Measurements from ENCODE around the gene RENBP. TPM values are rescaled to one million over a fixed set of nuclear protein-coding genes. Genes with fewer than 3 reads are reported as not detected.

Gene RENBP
- total RNA-seq, 2 experiments from 2014 or later, result 6.8 to 7.5 TPM

- CTCF ChIA-PET, result interaction anchor here (0.7 to 11.0 kb wide), 13 partner anchors 11 to 220 kb away, joined by 3 to 190 read pairs (median 5); partner anchors contain the start of genes ARHGAP4, IDH3G, NAA10 and PLXNB3
- H3K4me3 Mint-ChIP-seq, result no peak overlapping the region
- H3K36me3 Mint-ChIP-seq, result peaks cover 14% of the 10 kb centered on the region
- peaks cover 35% of the 10 kb centered on the region for H3K4me1 Mint-ChIP-seq
- DNase-seq (peak; percentile 87), ATAC-seq (peak; percentile 84)
- H3K27ac Mint-ChIP-seq, result peak overlapping the region; percentile 72
- H3K27me3 Mint-ChIP-seq, result no peaks in the 10 kb centered on the region
- no peaks in the 10 kb centered on the region for H3K9me3 Mint-ChIP-seq (ENCODE audit: low read depth)
Observed at GRCh38 chrX:153947009-153947769, 2.7 kb upstream of the RENBP start.

- no peak for DNase-seq
- no peak for ATAC-seq
- CTCF ChIA-PET, result interaction anchor here (0.8 to 11.0 kb wide), 5 partner anchors 11 to 182 kb away, joined by 5 to 190 read pairs (median 52); partner anchors contain the start of genes ARHGAP4, NAA10 and PLXNB3
- peaks cover 32% of the 10 kb centered on the region for H3K4me1 Mint-ChIP-seq
- no peak overlapping the region for H3K27ac Mint-ChIP-seq
- peaks cover 12% of the 10 kb centered on the region for H3K36me3 Mint-ChIP-seq
- no peaks in the 10 kb centered on the region for H3K9me3 Mint-ChIP-seq (ENCODE audit: low read depth)
- H3K27me3 Mint-ChIP-seq, result no peaks in the 10 kb centered on the region
- no peak overlapping the region for H3K4me3 Mint-ChIP-seq
Observed at GRCh38 chrX:153945956-153946943, 1.8 kb upstream of the RENBP start.

GRCh38 chrX:153944800-153945150, 332 bp upstream of the RENBP start:
- ATAC-seq (peak; percentile 17), DNase-seq (no peak)
- CTCF ChIA-PET, result interaction anchor here (0.7 to 11.0 kb wide), 6 partner anchors 10 to 379 kb away, joined by 3 to 190 read pairs (median 4); partner anchors contain the start of genes ARHGAP4, IDH3G, NAA10 and PLXNB3
- Mint-ChIP-seq H3K36me3 (peaks cover 4% of the 10 kb centered on the region), H3K27me3 (no peaks in the 10 kb centered on the region), H3K9me3 (ENCODE audit: low read depth) (no peaks in the 10 kb centered on the region), H3K4me1 (peaks cover 21% of the 10 kb centered on the region), H3K4me3 (no peak overlapping the region), H3K27ac (no peak overlapping the region)

GRCh38 chrX:153941336-153942252, 2.8 kb downstream of the RENBP start:
- ATAC-seq, result no peak

GRCh38 chrX:153939573-153939972, 4.9 kb downstream of the RENBP start:
- CTCF ChIA-PET, result interaction anchor here (0.5 to 9.8 kb wide), 2 partner anchors 8 to 70 kb away, joined by 3 to 71 read pairs; partner anchors contain the start of gene RENBP
- no peak overlapping the region for H3K4me3 Mint-ChIP-seq
- H3K27ac Mint-ChIP-seq, result no peak overlapping the region
- no peaks in the 10 kb centered on the region for H3K9me3 Mint-ChIP-seq (ENCODE audit: low read depth)
- DNase-seq, result no peak
- no peak for ATAC-seq
- H3K36me3 Mint-ChIP-seq, result no peaks in the 10 kb centered on the region
- H3K4me1 Mint-ChIP-seq, result peaks cover 16% of the 10 kb centered on the region
- H3K27me3 Mint-ChIP-seq, result no peaks in the 10 kb centered on the region

More at GRCh38 chrX:153941336-153942252, 2.8 kb downstream of the RENBP start:
- CTCF ChIA-PET, result no interaction called here
- Mint-ChIP-seq H3K27me3 (no peaks in the 10 kb centered on the region), H3K9me3 (ENCODE audit: low read depth) (no peaks in the 10 kb centered on the region), H3K4me3 (peak overlapping the region; percentile 15), H3K27ac (peak overlapping the region; percentile 52), H3K4me1 (peaks cover 11% of the 10 kb centered on the region), H3K36me3 (no peaks in the 10 kb centered on the region)
- no peak for DNase-seq

GRCh38 chrX:153938226-153938786, 6.1 kb downstream of the RENBP start:
- no peak overlapping the region for H3K4me3 Mint-ChIP-seq
- no peaks in the 10 kb centered on the region for H3K27me3 Mint-ChIP-seq
- DNase-seq (no peak), ATAC-seq (no peak)
- peaks cover 19% of the 10 kb centered on the region for H3K4me1 Mint-ChIP-seq
- peak overlapping the region; percentile 40 for H3K27ac Mint-ChIP-seq
- no peaks in the 10 kb centered on the region for H3K36me3 Mint-ChIP-seq
- CTCF ChIA-PET, result interaction anchor here (0.6 to 9.8 kb wide), 3 partner anchors 9 to 818 kb away, joined by 3 to 71 read pairs (median 4); partner anchors contain the start of gene RENBP
- no peaks in the 10 kb centered on the region for H3K9me3 Mint-ChIP-seq (ENCODE audit: low read depth)

- H3K27me3 Mint-ChIP-seq, result no peaks in the 10 kb centered on the region
- ATAC-seq (no peak), DNase-seq (no peak)
- peaks cover 22% of the 10 kb centered on the region for H3K4me1 Mint-ChIP-seq
- CTCF ChIA-PET, result interaction anchor here (9.8 kb wide), 1 partner anchor 10 kb away, joined by 71 read pairs; the partner anchor contains the start of gene RENBP
- H3K27ac Mint-ChIP-seq, result no peak overlapping the region
- no peak overlapping the region for H3K4me3 Mint-ChIP-seq
- H3K9me3 Mint-ChIP-seq (ENCODE audit: low read depth), result no peaks in the 10 kb centered on the region
- no peaks in the 10 kb centered on the region for H3K36me3 Mint-ChIP-seq
Observed at GRCh38 chrX:153937056-153937455, 7.4 kb downstream of the RENBP start.

GRCh38 chrX:153935326-153935851, 9.1 kb downstream of the RENBP start:
- no peak for ATAC-seq
- Mint-ChIP-seq H3K27me3 (no peaks in the 10 kb centered on the region), H3K36me3 (peaks cover 7% of the 10 kb centered on the region)

GRCh38 chrX:153934762-153935325, 9.6 kb downstream of the RENBP start, which contains the start of gene NAA10:
Gene NAA10 (minus strand): TSS chrX:153935037. CDS start chrX:153934904, 133 bp downstream.
- H3K27me3 Mint-ChIP-seq, result no peaks in the 10 kb centered on the region
- H3K27ac Mint-ChIP-seq, result peak within 1 kb of the TSS; percentile 77
- DNase-seq (peak; percentile 69), ATAC-seq (peak; percentile 96)
- CTCF ChIA-PET, result interaction anchor here (2.2 to 9.8 kb wide), 3 partner anchors 11 to 13 kb away, joined by 5 to 71 read pairs (median 18); partner anchors contain the start of gene RENBP
- peak within 1 kb of the TSS; percentile 84 for H3K4me3 Mint-ChIP-seq
- H3K9me3 Mint-ChIP-seq (ENCODE audit: low read depth), result no peaks in the 10 kb centered on the region
- peaks cover 34% of the 10 kb centered on the region for H3K4me1 Mint-ChIP-seq
- H3K36me3 Mint-ChIP-seq, result peaks cover 7% of the 10 kb centered on the region

More at GRCh38 chrX:153935326-153935851, 9.1 kb downstream of the RENBP start:
- peaks cover 31% of the 10 kb centered on the region for H3K4me1 Mint-ChIP-seq
- CTCF ChIA-PET, result interaction anchor here (2.2 to 9.8 kb wide), 3 partner anchors 11 to 13 kb away, joined by 5 to 71 read pairs (median 18); partner anchors contain the start of gene RENBP
- peak overlapping the region; percentile 40 for H3K27ac Mint-ChIP-seq
- no peak for DNase-seq
- H3K9me3 Mint-ChIP-seq (ENCODE audit: low read depth), result no peaks in the 10 kb centered on the region
- H3K4me3 Mint-ChIP-seq, result peak overlapping the region; percentile 65

- Mint-ChIP-seq H3K36me3 (peaks cover 7% of the 10 kb centered on the region), H3K9me3 (ENCODE audit: low read depth) (no peaks in the 10 kb centered on the region), H3K4me1 (peaks cover 36% of the 10 kb centered on the region), H3K27ac (peak overlapping the region; percentile 77), H3K4me3 (peak overlapping the region; percentile 84), H3K27me3 (no peaks in the 10 kb centered on the region)
- CTCF ChIA-PET, result interaction anchor here (2.2 to 9.8 kb wide), 3 partner anchors 10 to 13 kb away, joined by 5 to 71 read pairs (median 18); partner anchors contain the start of gene RENBP
- no peak for DNase-seq
- peak; percentile 16 for ATAC-seq
Observed at GRCh38 chrX:153934148-153934761, 10.2 kb downstream of the RENBP start.

- H3K27ac Mint-ChIP-seq, result peak overlapping the region; percentile 77
- no peak for ATAC-seq
- CTCF ChIA-PET, result interaction anchor here (0.9 to 9.8 kb wide), 4 partner anchors 10 to 19 kb away, joined by 3 to 71 read pairs (median 12); partner anchors contain the start of gene RENBP
Observed at GRCh38 chrX:153933748-153934147, 10.7 kb downstream of the RENBP start.

More at GRCh38 chrX:153933748-153934147, 10.7 kb downstream of the RENBP start:
- H3K36me3 Mint-ChIP-seq, result peaks cover 10% of the 10 kb centered on the region
- H3K9me3 Mint-ChIP-seq (ENCODE audit: low read depth), result no peaks in the 10 kb centered on the region
- DNase-seq, result no peak
- no peaks in the 10 kb centered on the region for H3K27me3 Mint-ChIP-seq
- H3K4me3 Mint-ChIP-seq, result peak overlapping the region; percentile 84
- H3K4me1 Mint-ChIP-seq, result peaks cover 40% of the 10 kb centered on the region
